K562 (cell line): Measurements from ENCODE around the gene CALM3.

ENCODE experiments used
- EP300 ChIP-seq: IDR thresholded peaks from 2 replicates; pipeline ENCODE4 v1.6.1; 2012; ENCODE audit warnings: low read length, improper control_type of control experiment
- MAFG ChIP-seq: fragments of 450-650 bp; conservative IDR thresholded peaks from 2 replicates; pipeline ENCODE4 v1.6.1; 2016; ENCODE audit warnings: missing genetic modification characterization, missing compliant biosample characterization
- PHF20 ChIP-seq: fragments of 450-650 bp; IDR thresholded peaks from 2 replicates; pipeline ENCODE4 v1.6.1; 2018; ENCODE audit not compliant: partially characterized antibody
- PREB ChIP-seq: sonication (generic); formaldehyde crosslinking; IDR thresholded peaks from 2 replicates; pipeline ENCODE4 v1.8.1; 2023; ENCODE audit warnings: mild to moderate bottlenecking, missing genetic modification reagents
- RNF219 ChIP-seq: fragments of 250-450 bp; sonication (Bioruptor Pico); IDR thresholded peaks from 2 replicates; pipeline ENCODE4 v1.5.0; 2022; ENCODE audit warnings: mild to moderate bottlenecking
- THAP7 ChIP-seq: fragments of 250-450 bp; sonication (Bioruptor Pico); IDR thresholded peaks from 2 replicates; pipeline ENCODE4 v1.5.0; 2021
- ZNF780A ChIP-seq: fragments of 250-450 bp; sonication (Bioruptor Pico); IDR thresholded peaks from 2 replicates; pipeline ENCODE4 v1.5.0; 2021; ENCODE audit warnings: mild to moderate bottlenecking

GRCh38 chr19:46607448-46607841 is 6.3 kb downstream of the CALM3 start:
- TF ChIP-seq RNF219 (CRISPR knock-in tag) (no peak), THAP7 (no peak), PHF20 (no peak), PREB (no peak), MAFG (tag) (no peak), EP300 (no peak), ZNF780A (CRISPR knock-in tag) (no peak)
